KOPT-K1 (cell line): ENCODE data around the gene LFNG.

Experiments used
- H3K27ac ChIP-seq: fragments of 200-600 bp; sonication (generic); 2 replicates; pipeline ENCODE4 v1.5.1; 2016; ENCODE audit warnings: antibody characterized with exemption, mild to moderate bottlenecking, low read depth, low read length; ENCODE audit not compliant: poor library complexity, severe bottlenecking
- H3K36me3 ChIP-seq: fragments of 200-600 bp; sonication (generic); 2 replicates; pipeline ENCODE4 v1.5.1; 2017; ENCODE audit warnings: antibody characterized with exemption, mild to moderate bottlenecking, low read length, moderate library complexity; ENCODE audit not compliant: insufficient read depth
- H3K9me3 ChIP-seq: fragments of 200-600 bp; sonication (generic); 2 replicates; pipeline ENCODE4 v1.5.1; 2017; ENCODE audit warnings: antibody characterized with exemption, low read length, mild to moderate bottlenecking; ENCODE audit not compliant: insufficient read depth, poor library complexity, severe bottlenecking

LFNG gene

DNA sequence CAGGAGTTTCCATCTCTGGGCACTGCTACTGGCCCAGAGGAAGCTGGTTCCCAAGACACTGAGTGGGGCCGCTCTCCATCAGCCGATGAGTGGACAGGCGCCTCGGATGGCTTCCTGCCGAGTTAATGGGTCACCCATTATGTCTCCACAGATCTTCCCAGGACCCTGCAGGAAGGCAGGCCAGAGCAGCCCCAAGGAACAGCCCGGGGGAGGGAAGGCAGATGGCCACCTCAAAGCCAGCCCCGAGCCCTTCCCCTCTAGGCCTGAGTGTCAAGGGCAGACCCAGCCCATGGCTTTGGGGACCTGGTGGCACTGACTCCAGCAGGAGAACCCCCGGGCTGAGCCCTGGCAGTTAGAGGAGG lies 3.4 kb upstream of the LFNG start:
- H3K27ac ChIP-seq, result no peak overlapping the region
- no peaks in the 10 kb centered on the region for H3K36me3 ChIP-seq
- no peaks in the 10 kb centered on the region for H3K9me3 ChIP-seq

DNA sequence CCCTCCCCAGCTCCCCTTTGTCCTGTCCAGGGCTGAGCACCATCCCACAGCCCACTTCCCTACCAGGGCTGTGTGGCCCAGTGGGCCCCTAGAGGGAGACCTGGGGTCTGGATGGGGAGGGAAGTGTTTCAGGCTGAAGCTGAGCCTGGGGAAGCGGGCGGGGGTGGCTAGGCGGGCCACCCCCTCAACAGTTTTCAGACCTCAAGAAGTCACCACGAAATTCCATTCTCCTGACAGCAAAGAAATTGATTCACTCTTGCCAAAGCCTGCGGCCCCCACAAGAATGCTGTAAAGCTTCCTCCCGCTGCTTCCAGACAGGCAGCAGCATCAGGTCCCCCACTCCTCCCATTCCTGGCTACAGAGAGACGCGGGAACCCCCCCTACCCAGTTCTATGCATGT lies 2.5 kb upstream of the LFNG start:
- no peaks in the 10 kb centered on the region for H3K9me3 ChIP-seq
- no peaks in the 10 kb centered on the region for H3K36me3 ChIP-seq
- H3K27ac ChIP-seq, result no peak overlapping the region

DNA sequence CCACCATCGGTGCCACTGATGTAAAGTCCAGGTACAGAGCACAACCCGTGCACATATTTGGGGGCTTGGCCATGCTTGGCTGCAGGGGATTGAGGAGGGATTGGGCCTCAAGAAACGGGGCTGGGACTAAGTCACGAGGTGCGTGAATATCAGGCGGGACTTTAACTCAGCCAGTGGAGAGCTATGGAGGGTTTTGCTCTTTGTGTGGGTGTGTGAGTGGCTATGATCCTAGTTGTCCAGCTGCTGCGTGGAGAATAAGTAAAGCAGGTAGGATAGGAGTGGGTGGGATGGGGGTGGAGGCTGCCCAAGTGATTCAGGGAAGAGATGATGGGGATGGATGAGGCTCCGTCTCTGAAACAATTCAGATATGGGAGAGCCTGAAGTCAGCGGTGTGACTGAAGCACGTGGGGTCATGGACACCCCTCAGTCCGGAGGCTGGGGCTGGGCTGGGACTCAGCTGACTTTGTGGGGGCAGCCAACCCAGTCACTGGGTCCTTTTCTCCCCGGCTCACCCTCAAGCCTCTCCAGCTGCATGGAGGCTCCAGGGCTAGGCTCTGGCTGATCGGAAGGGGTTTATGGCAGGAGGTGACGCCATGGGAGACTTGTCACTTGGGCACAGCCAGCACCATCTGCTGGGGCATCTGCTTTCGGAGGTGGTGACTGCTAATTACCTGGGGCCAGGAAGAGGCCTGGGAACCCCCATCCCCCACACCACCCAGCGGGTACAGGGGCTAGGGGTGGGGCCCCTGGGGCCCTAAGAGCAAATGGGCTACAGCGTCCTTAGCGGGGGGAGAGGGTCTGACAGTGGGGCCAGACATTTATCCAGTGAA lies 1.7 kb upstream of the LFNG start:
- H3K9me3 ChIP-seq, result no peaks in the 10 kb centered on the region
- no peak overlapping the region for H3K27ac ChIP-seq
- H3K36me3 ChIP-seq, result no peaks in the 10 kb centered on the region

DNA sequence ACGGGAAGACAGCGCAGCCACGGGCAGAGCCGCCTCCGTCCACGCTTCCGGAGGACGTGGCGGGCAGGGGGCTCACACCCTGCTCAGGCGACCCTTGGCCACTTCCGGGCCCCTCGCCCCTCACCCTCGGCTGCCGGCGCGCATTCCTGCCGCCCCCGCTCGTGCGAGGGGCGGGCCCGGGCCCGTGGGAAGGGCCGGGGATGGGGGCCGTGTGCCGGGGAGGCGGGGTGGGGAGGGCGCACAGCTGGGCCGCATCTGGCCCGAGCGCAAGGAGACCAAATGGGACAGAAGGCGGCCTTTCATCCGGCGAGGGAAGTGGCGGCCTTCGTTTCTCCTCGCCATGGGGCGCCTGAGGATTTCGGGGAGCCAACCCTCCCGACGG lies 846 bp upstream of the LFNG start:
- Histone ChIP-seq H3K27ac (no peak overlapping the region), H3K9me3 (no peaks in the 10 kb centered on the region), H3K36me3 (no peaks in the 10 kb centered on the region)

- H3K36me3 ChIP-seq, result no peaks in the 10 kb centered on the region
- no peak overlapping the region for H3K27ac ChIP-seq
- H3K9me3 ChIP-seq, result no peaks in the 10 kb centered on the region
These were observed 672 bp downstream of the LFNG start for GRCh38 chr7:2520131-2520760.

DNA sequence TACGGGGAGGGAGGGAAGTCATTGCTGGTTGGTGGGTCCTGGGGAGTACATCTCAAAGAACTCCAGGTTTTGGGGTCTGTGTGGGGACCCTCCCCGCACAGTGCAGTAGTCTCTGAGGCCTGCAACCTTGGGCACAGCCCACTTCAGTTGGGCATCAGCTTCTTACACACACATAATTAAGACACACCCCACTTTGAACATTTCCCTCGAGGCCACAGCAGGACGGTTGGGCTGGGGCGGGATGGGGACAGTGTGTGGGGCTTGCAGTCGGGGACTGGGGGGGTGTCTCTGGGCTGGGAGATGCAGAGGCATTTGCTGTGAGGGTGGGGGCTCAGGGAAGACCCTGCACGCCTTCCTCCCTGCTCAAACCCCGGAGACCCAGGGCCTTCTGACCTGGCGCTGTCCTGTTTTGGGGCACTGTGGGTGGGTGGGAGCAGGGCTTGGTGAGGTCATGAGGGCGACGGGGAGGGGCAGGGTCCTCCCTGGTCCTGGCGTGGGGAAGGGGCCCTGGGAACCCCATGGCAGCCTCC lies 1.3 kb downstream of the LFNG start:
- H3K36me3 ChIP-seq, result no peaks in the 10 kb centered on the region
- no peaks in the 10 kb centered on the region for H3K9me3 ChIP-seq
- no peak overlapping the region for H3K27ac ChIP-seq

GRCh38 chr7:2521341-2521745 lies 1.8 kb downstream of the LFNG start:
- Histone ChIP-seq H3K9me3 (no peaks in the 10 kb centered on the region), H3K27ac (no peak overlapping the region), H3K36me3 (no peaks in the 10 kb centered on the region)

DNA sequence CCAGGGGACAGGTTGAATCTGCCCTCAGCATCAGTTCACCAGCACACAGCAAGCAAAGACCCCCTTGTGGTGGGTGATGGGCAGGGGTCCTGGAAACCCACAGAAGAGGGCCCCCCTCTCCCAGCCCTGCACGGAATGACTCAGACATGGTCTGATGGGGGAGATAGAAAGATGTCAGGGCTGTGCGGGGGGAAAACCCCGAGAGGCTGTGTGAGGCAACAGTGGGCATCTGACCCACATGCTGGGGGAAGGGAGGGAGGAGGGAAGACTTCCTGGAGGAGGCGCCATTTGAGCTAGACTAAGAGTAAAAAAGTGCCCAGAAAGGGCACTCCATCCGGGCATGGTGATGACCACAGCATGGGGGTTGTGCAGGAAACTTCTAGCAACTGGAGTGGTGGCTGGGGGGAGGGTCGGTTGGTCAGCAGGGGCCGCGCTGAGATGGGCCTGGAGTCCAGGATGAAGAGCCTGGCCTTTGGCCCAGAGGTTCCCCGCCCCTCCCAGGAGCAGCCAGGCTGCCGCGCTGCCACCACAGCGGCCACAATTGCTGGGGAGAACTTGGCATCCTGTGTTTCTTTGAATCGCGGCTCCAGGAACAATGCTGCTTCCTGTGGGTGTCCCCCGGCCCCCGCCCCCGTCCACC lies 2.5 kb downstream of the LFNG start:
- no peaks in the 10 kb centered on the region for H3K9me3 ChIP-seq
- H3K27ac ChIP-seq, result peak overlapping the region; percentile 37
- no peaks in the 10 kb centered on the region for H3K36me3 ChIP-seq

GRCh38 chr7:2522780-2523433 lies 3.3 kb downstream of the LFNG start:
- Histone ChIP-seq H3K27ac (peak overlapping the region; percentile 37), H3K36me3 (no peaks in the 10 kb centered on the region), H3K9me3 (no peaks in the 10 kb centered on the region)

- no peaks in the 10 kb centered on the region for H3K9me3 ChIP-seq
- H3K27ac ChIP-seq, result peak overlapping the region; percentile 37
- no peaks in the 10 kb centered on the region for H3K36me3 ChIP-seq
These were observed 3.9 kb downstream of the LFNG start for GRCh38 chr7:2523461-2523936.

DNA sequence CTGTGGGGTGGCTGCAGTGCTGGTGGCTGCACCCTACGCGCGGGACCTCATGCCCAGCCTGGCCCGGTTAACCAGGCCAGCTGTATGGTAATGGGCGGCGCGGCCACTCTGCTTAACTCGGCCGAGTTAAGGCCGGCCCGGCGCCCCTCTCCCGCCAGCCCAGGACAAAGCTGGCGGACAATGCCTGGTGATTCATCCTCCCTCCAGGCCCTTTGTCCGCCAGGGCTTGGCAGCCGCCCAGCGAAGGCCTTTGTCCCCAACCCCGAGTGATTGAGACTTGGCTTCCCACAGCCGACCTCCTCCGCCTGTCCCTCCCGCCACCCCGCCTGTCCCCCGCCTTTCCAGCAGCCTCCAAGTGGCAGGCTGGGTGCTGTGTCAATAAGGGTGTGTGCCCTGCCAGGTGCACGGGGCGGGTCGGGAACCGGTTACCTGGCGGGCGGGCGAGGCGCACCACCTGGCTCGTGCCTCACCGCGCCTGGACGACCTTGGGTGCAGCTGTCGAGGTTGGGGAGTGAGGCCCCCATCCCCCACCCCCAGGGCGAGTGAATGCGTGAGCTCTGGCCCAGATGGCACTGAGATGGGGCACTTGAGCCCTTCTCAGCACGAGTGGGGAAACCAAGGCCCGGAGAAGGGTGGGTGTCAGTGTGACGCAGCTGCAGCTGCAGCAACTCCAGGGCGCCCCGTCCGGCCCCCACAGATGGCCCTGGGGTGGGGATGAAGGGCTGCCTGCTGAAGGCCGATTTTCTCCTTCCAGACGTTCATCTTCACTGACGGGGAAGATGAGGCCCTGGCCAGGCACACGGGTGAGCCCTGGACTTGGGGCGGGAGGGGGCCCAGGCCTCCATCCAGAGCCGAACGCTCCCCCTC lies 4.6 kb downstream of the LFNG start:
- Histone ChIP-seq H3K36me3 (no peaks in the 10 kb centered on the region), H3K9me3 (no peaks in the 10 kb centered on the region), H3K27ac (no peak overlapping the region)

GRCh38 chr7:2524808-2525657 lies 5.5 kb downstream of the LFNG start:
- Histone ChIP-seq H3K36me3 (no peaks in the 10 kb centered on the region), H3K27ac (no peak overlapping the region), H3K9me3 (no peaks in the 10 kb centered on the region)

GRCh38 chr7:2525658-2526630 lies 6.4 kb downstream of the LFNG start:
- H3K9me3 ChIP-seq, result no peaks in the 10 kb centered on the region
- no peaks in the 10 kb centered on the region for H3K36me3 ChIP-seq
- H3K27ac ChIP-seq, result no peak overlapping the region
